SK-N-SH (cell line): ENCODE measurements around the gene COX7A2. TPM values are rescaled to one million over a fixed set of nuclear protein-coding genes. Genes with fewer than 3 reads are reported as not detected.

Source experiments
- CTCF ChIA-PET: fragments of 300-600, 350-600 bp; formaldehyde crosslinking; extraction: SDS; loops from one replicate; lab custom pipeline; 2021; lab: Yijun Ruan, JAX
- POLR2A ChIA-PET: fragments of 350-600 bp; sonication (Branson Sonifier 250); formaldehyde crosslinking; extraction: SDS; loops from one replicate; lab custom pipeline; 2020; ENCODE audit warnings: antibody characterized with exemption, inconsistent platforms; lab: Yijun Ruan, JAX
- DNase-seq: peaks from one replicate; pipeline ENCODE4 v3.0.0; 2012
- H2AFZ ChIP-seq: fragments of 200-600 bp; sonication (generic); 2 replicates; pipeline ENCODE4 v1.8.1; 2016; ENCODE audit warnings: antibody characterized with exemption, mild to moderate bottlenecking, low read depth
- H3F3A ChIP-seq: fragments of 200-600 bp; sonication (generic); replicated peaks from 2 replicates; pipeline ENCODE3; 2016; ENCODE audit warnings: antibody characterized with exemption, mild to moderate bottlenecking; ENCODE audit not compliant: insufficient read depth
- H3K27ac ChIP-seq, 2 experiments: fragments of 200-500 bp in 1 of 2; fragments of 200-600 bp in 1 of 2; sonication (Bioruptor generic) in 1 of 2; sonication (generic), shearing (Covaris generic) in 1 of 2; 2 replicates each; pipeline versions ENCODE4 v1.5.1 to v1.6.1; 2014 to 2016; ENCODE audit warnings: low read depth in 2 of 2, inconsistent platforms in 1 of 2, low read length in 1 of 2, mild to moderate bottlenecking in 1 of 2, mixed read lengths in 1 of 2
- H3K27me3 ChIP-seq: fragments of 200-600 bp; sonication (generic), shearing (Covaris generic); 2 replicates; pipeline ENCODE4 v1.6.1; 2016; ENCODE audit warnings: mixed run types; ENCODE audit not compliant: insufficient read depth
- H3K36me3 ChIP-seq, 2 experiments: fragments of 200-500 bp in 1 of 2; fragments of 200-600 bp in 1 of 2; sonication (Bioruptor generic) in 1 of 2; sonication (generic) in 1 of 2; replicated peaks in 1 of 2; 2 replicates each; pipeline versions ENCODE3 to v1.5.1; 2014 to 2016; ENCODE audit warnings: low read length in 1 of 2, mild to moderate bottlenecking in 1 of 2; ENCODE audit not compliant: insufficient read depth in 2 of 2, control insufficient read depth in 1 of 2
- H3K4me1 ChIP-seq, 2 experiments: fragments of 200-500 bp in 1 of 2; fragments of 200-600 bp in 1 of 2; sonication (Bioruptor generic) in 1 of 2; sonication (generic), shearing (Covaris generic) in 1 of 2; 2 replicates each; pipeline versions ENCODE4 v1.5.1 to v1.6.1; 2014 to 2016; ENCODE audit warnings: low read depth in 1 of 2, low read length in 1 of 2, mixed run types in 1 of 2; ENCODE audit not compliant: insufficient read depth in 2 of 2, control insufficient read depth in 1 of 2
- H3K4me2 ChIP-seq: fragments of 200-600 bp; sonication (generic), shearing (Covaris generic); 2 replicates; pipeline ENCODE4 v1.6.1; 2017; ENCODE audit warnings: mixed run types
- H3K4me3 ChIP-seq, 2 experiments: fragments of 200-500 bp in 1 of 2; fragments of 200-600 bp in 1 of 2; sonication (Bioruptor generic) in 1 of 2; sonication (generic), shearing (Covaris generic) in 1 of 2; 2 replicates each; pipeline versions ENCODE4 v1.5.1 to v1.8.1; 2014 to 2016; ENCODE audit warnings: low read depth in 2 of 2, inconsistent platforms in 1 of 2, low read length in 1 of 2, mild to moderate bottlenecking in 1 of 2, mixed read lengths in 1 of 2, moderate library complexity in 1 of 2
- H3K79me2 ChIP-seq: fragments of 200-600 bp; sonication (generic); 2 replicates; pipeline ENCODE4 v1.8.1; 2017; ENCODE audit warnings: mild to moderate bottlenecking; ENCODE audit not compliant: insufficient read depth
- H3K9ac ChIP-seq: fragments of 200-600 bp; sonication (generic); 2 replicates; pipeline ENCODE4 v1.6.1; 2017; ENCODE audit warnings: mixed run types
- H3K9me2 ChIP-seq: fragments of 200-600 bp; sonication (generic); 2 replicates; pipeline ENCODE4 v1.6.1; 2017; ENCODE audit warnings: mixed run types
- H3K9me3 ChIP-seq: fragments of 200-600 bp; sonication (generic); 2 replicates; pipeline ENCODE4 v1.6.1; 2017; ENCODE audit warnings: mixed run types, mild to moderate bottlenecking, moderate library complexity
- H4K20me1 ChIP-seq: fragments of 200-600 bp; sonication (generic); 2 replicates; pipeline ENCODE4 v1.6.1; 2017; ENCODE audit warnings: mild to moderate bottlenecking, mixed run types; ENCODE audit not compliant: insufficient read depth
- CHD2 ChIP-seq: fragments of 150-350 bp; IDR thresholded peaks from 2 replicates; pipeline ENCODE4 v1.6.1; 2018; ENCODE audit warnings: low read length; ENCODE audit not compliant: partially characterized antibody
- ELF1 ChIP-seq: IDR thresholded peaks from 2 replicates; pipeline ENCODE4 v1.4.0; 2012
- EP300 ChIP-seq, 2 experiments: IDR thresholded peaks; 2 replicates each; pipeline versions ENCODE4 v1.4.0 to v1.6.1; 2012; ENCODE audit warnings: borderline replicate concordance in 1 of 2, low read depth in 1 of 2, low read length in 1 of 2
- FOSL2 ChIP-seq: IDR thresholded peaks from 2 replicates; pipeline ENCODE4 v1.4.0; 2012; ENCODE audit warnings: low read depth, mild to moderate bottlenecking, moderate library complexity, borderline replicate concordance
- FOXJ3 ChIP-seq: sonication (generic); formaldehyde crosslinking; IDR thresholded peaks from 2 replicates; pipeline ENCODE4 v1.5.1; 2020; ENCODE audit warnings: mild to moderate bottlenecking, missing genetic modification reagents
- GABPA ChIP-seq: IDR thresholded peaks from 2 replicates; pipeline ENCODE4 v1.4.0; 2012; ENCODE audit warnings: low read depth, mild to moderate bottlenecking
- GATA2 ChIP-seq: sonication (generic); formaldehyde crosslinking; IDR thresholded peaks from 2 replicates; pipeline ENCODE4 v1.5.0; 2020; ENCODE audit warnings: mild to moderate bottlenecking, missing genetic modification reagents
- JUND ChIP-seq: IDR thresholded peaks from 2 replicates; pipeline ENCODE4 v1.4.0; 2012
- MXI1 ChIP-seq: IDR thresholded peaks from 2 replicates; pipeline ENCODE4 v1.6.1; 2012; ENCODE audit warnings: mild to moderate bottlenecking, low read depth, low read length, improper control_type of control experiment
- NFIC ChIP-seq: IDR thresholded peaks from 2 replicates; pipeline ENCODE4 v1.4.0; 2012; ENCODE audit warnings: borderline replicate concordance
- PBX3 ChIP-seq: IDR thresholded peaks from 2 replicates; pipeline ENCODE4; 2012
- POLR2AphosphoS5 ChIP-seq: IDR thresholded peaks from 2 replicates; pipeline ENCODE4 v1.6.1; 2012; ENCODE audit warnings: low read depth, low read length
- RXRA ChIP-seq: IDR thresholded peaks from 2 replicates; pipeline ENCODE4 v1.4.0; 2012; ENCODE audit warnings: low read depth, mild to moderate bottlenecking, borderline replicate concordance
- SIN3A ChIP-seq: IDR thresholded peaks from 2 replicates; pipeline ENCODE4 v1.6.1; 2012; ENCODE audit warnings: low read depth, mild to moderate bottlenecking, low read length, moderate library complexity, borderline replicate concordance
- TCF12 ChIP-seq: IDR thresholded peaks from 2 replicates; pipeline ENCODE4 v1.4.0; 2012
- USF1 ChIP-seq: IDR thresholded peaks from 2 replicates; pipeline ENCODE4 v1.4.0; 2012; ENCODE audit warnings: low read depth, borderline replicate concordance
- ZBTB33 ChIP-seq: IDR thresholded peaks from 2 replicates; pipeline ENCODE4 v1.4.0; 2012; ENCODE audit warnings: low read depth, borderline replicate concordance
- WGBS: methylation state at CpG from one replicate; pipeline ENCODE4 v1.1.6; 2017; ENCODE audit warnings: low lambda C conversion rate; 5-methylcytosine and 5-hydroxymethylcytosine counted together
- polyA plus RNA-seq, 3 experiments: library from polyadenylated mRNA; depleted of rRNA; stranded (reverse); fragments of >200 nt; gene quantifications; 2 replicates each; pipeline ENCODE4 v1.2.3, GENCODE V29; 2012
- TF ChIP-seq, protein P1 (sequence below): fragments of 200-600 bp; sonication (generic); IDR thresholded peaks from 2 replicates; pipeline ENCODE4 v1.6.1; 2017; ENCODE audit warnings: antibody characterized with exemption, mild to moderate bottlenecking, moderate library complexity
- TF ChIP-seq, protein P2 (sequence below): IDR thresholded peaks from 2 replicates; pipeline ENCODE4 v1.6.1; 2012; ENCODE audit warnings: mild to moderate bottlenecking, low read depth, low read length, moderate library complexity

The COX7A2 gene
- polyA plus RNA-seq, 1 of the 3 experiments (the other 2 are of a cell fraction), result 431 TPM

DNA sequence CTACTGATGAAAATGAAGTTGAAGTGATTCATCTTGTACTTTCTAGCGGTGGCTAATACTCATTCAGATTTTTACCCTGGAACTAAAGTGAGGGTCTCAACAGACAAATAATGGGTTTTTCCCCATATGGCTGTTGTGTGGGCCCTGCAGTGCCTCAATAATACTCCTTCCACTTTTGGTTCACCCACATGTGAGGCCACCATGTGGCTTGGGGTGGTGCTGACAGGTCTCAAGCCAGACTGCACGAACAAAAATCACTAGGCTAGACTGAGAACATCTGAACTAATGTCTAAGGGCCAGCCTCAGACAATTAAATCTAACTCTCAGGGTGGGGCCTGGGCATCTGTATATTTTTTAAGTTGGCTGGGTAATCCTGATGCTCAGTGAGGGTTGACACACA is 29.9 kb downstream of the COX7A2 start:
- Histone ChIP-seq H3K9me2 (no peaks in the 10 kb centered on the region), H2AFZ (no peak overlapping the region), H3K27ac (no peak overlapping the region), H3K9me3 (no peaks in the 10 kb centered on the region), H3K4me2 (no peak overlapping the region), H3K4me1 (peaks cover 0 to 1% of the 10 kb centered on the region in 2 experiments; a peak in 2 of 4 replicates), H3F3A (no peaks in the 10 kb centered on the region), H3K9ac (no peak overlapping the region), H3K27me3 (peaks cover 17% of the 10 kb centered on the region; the same call in 1 of the 2 replicates), H3K79me2 (no peaks in the 10 kb centered on the region), H3K4me3 (no peak overlapping the region), H3K36me3 (no peaks in the 10 kb centered on the region), H4K20me1 (no peaks in the 10 kb centered on the region)
- CTCF ChIA-PET, result interaction anchor here (0.6 to 1.0 kb wide), 3 partner anchors 10 to 1244 kb away, joined by 3 to 4 read pairs (median 3); no protein-coding TSS in a partner anchor
- DNase-seq, result no peak
- WGBS, result 33% methylated on average over 2 of the region's 2 CpGs
- POLR2A ChIA-PET, result no interaction called here
- TF ChIP-seq ELF1, result no peak
- no peak for TF ChIP-seq POLR2AphosphoS5
- TF ChIP-seq, protein P1, sequence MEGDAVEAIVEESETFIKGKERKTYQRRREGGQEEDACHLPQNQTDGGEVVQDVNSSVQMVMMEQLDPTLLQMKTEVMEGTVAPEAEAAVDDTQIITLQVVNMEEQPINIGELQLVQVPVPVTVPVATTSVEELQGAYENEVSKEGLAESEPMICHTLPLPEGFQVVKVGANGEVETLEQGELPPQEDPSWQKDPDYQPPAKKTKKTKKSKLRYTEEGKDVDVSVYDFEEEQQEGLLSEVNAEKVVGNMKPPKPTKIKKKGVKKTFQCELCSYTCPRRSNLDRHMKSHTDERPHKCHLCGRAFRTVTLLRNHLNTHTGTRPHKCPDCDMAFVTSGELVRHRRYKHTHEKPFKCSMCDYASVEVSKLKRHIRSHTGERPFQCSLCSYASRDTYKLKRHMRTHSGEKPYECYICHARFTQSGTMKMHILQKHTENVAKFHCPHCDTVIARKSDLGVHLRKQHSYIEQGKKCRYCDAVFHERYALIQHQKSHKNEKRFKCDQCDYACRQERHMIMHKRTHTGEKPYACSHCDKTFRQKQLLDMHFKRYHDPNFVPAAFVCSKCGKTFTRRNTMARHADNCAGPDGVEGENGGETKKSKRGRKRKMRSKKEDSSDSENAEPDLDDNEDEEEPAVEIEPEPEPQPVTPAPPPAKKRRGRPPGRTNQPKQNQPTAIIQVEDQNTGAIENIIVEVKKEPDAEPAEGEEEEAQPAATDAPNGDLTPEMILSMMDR, result no peak
- TF ChIP-seq MXI1, result no peak
- TF ChIP-seq GABPA, result no peak
- no peak for TF ChIP-seq FOSL2
- no peak for TF ChIP-seq USF1
- TF ChIP-seq JUND, result no peak
- TF ChIP-seq ZBTB33, result no peak
- TF ChIP-seq FOXJ3 (CRISPR knock-in tag), result no peak
- TF ChIP-seq TCF12, result no peak
- no peak for TF ChIP-seq GATA2 (CRISPR knock-in tag)
- TF ChIP-seq RXRA, result no peak
- no peak for TF ChIP-seq PBX3
- TF ChIP-seq EP300 (IDR thresholded peaks at IDR 0.05; ENCODE audit: borderline replicate concordance in 1 of 2, low read depth in 1 of 2, low read length in 1 of 2), result no peak
- TF ChIP-seq, protein P2, sequence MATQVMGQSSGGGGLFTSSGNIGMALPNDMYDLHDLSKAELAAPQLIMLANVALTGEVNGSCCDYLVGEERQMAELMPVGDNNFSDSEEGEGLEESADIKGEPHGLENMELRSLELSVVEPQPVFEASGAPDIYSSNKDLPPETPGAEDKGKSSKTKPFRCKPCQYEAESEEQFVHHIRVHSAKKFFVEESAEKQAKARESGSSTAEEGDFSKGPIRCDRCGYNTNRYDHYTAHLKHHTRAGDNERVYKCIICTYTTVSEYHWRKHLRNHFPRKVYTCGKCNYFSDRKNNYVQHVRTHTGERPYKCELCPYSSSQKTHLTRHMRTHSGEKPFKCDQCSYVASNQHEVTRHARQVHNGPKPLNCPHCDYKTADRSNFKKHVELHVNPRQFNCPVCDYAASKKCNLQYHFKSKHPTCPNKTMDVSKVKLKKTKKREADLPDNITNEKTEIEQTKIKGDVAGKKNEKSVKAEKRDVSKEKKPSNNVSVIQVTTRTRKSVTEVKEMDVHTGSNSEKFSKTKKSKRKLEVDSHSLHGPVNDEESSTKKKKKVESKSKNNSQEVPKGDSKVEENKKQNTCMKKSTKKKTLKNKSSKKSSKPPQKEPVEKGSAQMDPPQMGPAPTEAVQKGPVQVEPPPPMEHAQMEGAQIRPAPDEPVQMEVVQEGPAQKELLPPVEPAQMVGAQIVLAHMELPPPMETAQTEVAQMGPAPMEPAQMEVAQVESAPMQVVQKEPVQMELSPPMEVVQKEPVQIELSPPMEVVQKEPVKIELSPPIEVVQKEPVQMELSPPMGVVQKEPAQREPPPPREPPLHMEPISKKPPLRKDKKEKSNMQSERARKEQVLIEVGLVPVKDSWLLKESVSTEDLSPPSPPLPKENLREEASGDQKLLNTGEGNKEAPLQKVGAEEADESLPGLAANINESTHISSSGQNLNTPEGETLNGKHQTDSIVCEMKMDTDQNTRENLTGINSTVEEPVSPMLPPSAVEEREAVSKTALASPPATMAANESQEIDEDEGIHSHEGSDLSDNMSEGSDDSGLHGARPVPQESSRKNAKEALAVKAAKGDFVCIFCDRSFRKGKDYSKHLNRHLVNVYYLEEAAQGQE, result no peak
- TF ChIP-seq NFIC, result no peak
- no peak for TF ChIP-seq CHD2
- TF ChIP-seq SIN3A, result no peak
